ENCODE data around the gene CMPK2. TPM values are rescaled to one million over a fixed set of nuclear protein-coding genes. Genes with fewer than 3 reads are reported as not detected.
"Not testable (repeated sequence)": the region's sequence is repeated elsewhere in the genome, so short reads cannot be mapped to it uniquely, and the experiment has no call there.

The CMPK2 gene
- total and polyA plus RNA-seq, 10 of the 15 experiments (the other 5 are each of a cell fraction or from before 2014, with no cell fraction given), result 0.50 to 5.6 (median 3.2) TPM

GRCh38 chr2:6858466-6859027 lies 7.2 kb downstream of the CMPK2 start:
- H2AFZ ChIP-seq (ENCODE audit: control insufficient read depth, low read depth, low read length); intact Hi-C loops (cut with micrococcal nuclease; ENCODE audit: unreplicated experiment): not testable (repeated sequence)

GRCh38 chr2:6856548-6856920 lies 9.2 kb downstream of the CMPK2 start:
- no TSS peak for BruUV-seq (replicated peaks)
- TF ChIP-seq TCF12 (IDR thresholded peaks at IDR 0.05; ENCODE audit: low read depth, low read length) (no peak), CREM (IDR thresholded peaks at IDR 0.05; ENCODE audit: low read depth) (no peak), WRNIP1 (IDR thresholded peaks at IDR 0.05; ENCODE audit: borderline replicate concordance, low read depth, low read length) (no peak), ZBED1 (IDR thresholded peaks at IDR 0.05; ENCODE audit: borderline replicate concordance) (no peak), SUPT20H (IDR thresholded peaks at IDR 0.05; ENCODE audit: borderline replicate concordance, control insufficient read depth, low read depth, low read length) (no peak), POLR2AphosphoS5 (IDR thresholded peaks at IDR 0.05; ENCODE audit: low read length) (no peak), IKZF2 (IDR thresholded peaks at IDR 0.05) (no peak), SRF (IDR thresholded peaks at IDR 0.05; ENCODE audit: low read depth in 2 of 2, low read length in 2 of 2) (no peak), RELA (IDR thresholded peaks at IDR 0.05; ENCODE audit: borderline replicate concordance, partially characterized antibody) (no peak), ZNF217 (IDR thresholded peaks at IDR 0.05) (no peak), ATF7 (IDR thresholded peaks at IDR 0.05; ENCODE audit: low read depth) (no peak)
- intact Hi-C loops (cut with micrococcal nuclease; ENCODE audit: unreplicated experiment) (no loop called here), in situ Hi-C loops (cut with MboI) (no loop called here)
- Histone ChIP-seq H3K79me2 (ENCODE audit: control insufficient read depth, insufficient read depth, low read length) (no peaks in the 10 kb centered on the region), H3K9me3 (replicated peaks; ENCODE audit: control insufficient read depth, insufficient read depth, low read length) (peaks cover 14% of the 10 kb centered on the region; the same call in 2 of the 3 replicates), H3K4me1 (ENCODE audit: control insufficient read depth, insufficient read depth, low read length) (no peaks in the 10 kb centered on the region), H3K27me3 (replicated peaks in 1 of 2; ENCODE audit: control insufficient read depth in 2 of 2, insufficient read depth in 2 of 2, low read length in 1 of 2) (no peaks in the 10 kb centered on the region), H3K9ac (ENCODE audit: control insufficient read depth, insufficient read depth, low read length) (no peak overlapping the region), H2AFZ (ENCODE audit: control insufficient read depth, low read depth, low read length) (no peak overlapping the region), H3K4me3 (no peak overlapping the region), H3K36me3 (ENCODE audit: control insufficient read depth in 2 of 2, insufficient read depth in 2 of 2, low read length in 1 of 2) (peaks cover 0 to 4% of the 10 kb centered on the region in 2 experiments; a peak in 2 of 4 replicates), H4K20me1 (ENCODE audit: control insufficient read depth, insufficient read depth) (no peaks in the 10 kb centered on the region), H3K4me2 (ENCODE audit: control insufficient read depth, insufficient read depth) (no peak overlapping the region), H3K27ac (ENCODE audit: control insufficient read depth, insufficient read depth) (no peak overlapping the region)
- SMC1A ChIA-PET (ENCODE audit: uncharacterized antibody, unreplicated experiment), result interaction anchor here (1.5 kb wide), 1 partner anchor 21 kb away, joined by 5 read pairs; the partner anchor contains the start of gene RSAD2
- no peak for ATAC-seq
- no peak for FAIRE-seq
- POLR2A ChIA-PET, result no interaction called here
- RAD21 ChIA-PET (ENCODE audit: unreplicated experiment), result no interaction called here
- DNase-seq (ENCODE audit: low read depth, low spot score), result no peak
- CTCF ChIA-PET, result interaction anchor here (0.7 kb wide), 1 partner anchor 16 kb away, joined by 3 read pairs; no protein-coding TSS in a partner anchor
- WGBS (ENCODE audit: insufficient coverage, insufficient replicate concordance, low lambda C conversion rate, missing lambda C conversion rate), result 100% methylated on average over 1 of the region's 1 CpG

More at GRCh38 chr2:6858466-6859027, 7.2 kb downstream of the CMPK2 start:
- 85% methylated on average over 4 of the region's 4 CpGs for WGBS (ENCODE audit: insufficient coverage, insufficient replicate concordance, low lambda C conversion rate, missing lambda C conversion rate)
- H3K4me2 ChIP-seq (ENCODE audit: control insufficient read depth, insufficient read depth); BruUV-seq (replicated peaks); FAIRE-seq; in situ Hi-C loops (cut with MboI); SMC1A ChIA-PET (ENCODE audit: uncharacterized antibody, unreplicated experiment); H3K36me3 ChIP-seq (ENCODE audit: control insufficient read depth in 2 of 2, insufficient read depth in 2 of 2, low read length in 1 of 2); H3K4me1 ChIP-seq (ENCODE audit: control insufficient read depth, insufficient read depth, low read length); ATAC-seq; H4K20me1 ChIP-seq (ENCODE audit: control insufficient read depth, insufficient read depth); H3K27me3 ChIP-seq (replicated peaks in 1 of 2; ENCODE audit: control insufficient read depth in 2 of 2, insufficient read depth in 2 of 2, low read length in 1 of 2); POLR2A ChIA-PET; DNase-seq (ENCODE audit: low read depth, low spot score); H3K79me2 ChIP-seq (ENCODE audit: control insufficient read depth, insufficient read depth, low read length); H3K4me3 ChIP-seq; H3K27ac ChIP-seq (ENCODE audit: control insufficient read depth, insufficient read depth); CTCF ChIA-PET; H3K9ac ChIP-seq (ENCODE audit: control insufficient read depth, insufficient read depth, low read length); RAD21 ChIA-PET (ENCODE audit: unreplicated experiment): not testable (repeated sequence)
- peaks cover 18% of the 10 kb centered on the region; the same call in 2 of the 3 replicates for H3K9me3 ChIP-seq (replicated peaks; ENCODE audit: control insufficient read depth, insufficient read depth, low read length)

All from GM12878 (cell line).